ENCODE results near the gene PRPF40A. TPM values are rescaled to one million over a fixed set of nuclear protein-coding genes. Genes with fewer than 3 reads are reported as not detected.

PRPF40A gene
- total RNA-seq, 1 donor from 2014 or later: 136 TPM

GRCh38 chr2:152696476-152696875, 20.8 kb downstream of the PRPF40A start:
- no peak for DNase-seq (ENCODE audit: low read depth, low spot score)
- Mint-ChIP-seq H3K4me1 (peaks cover 4% of the 10 kb centered on the region), H3K27ac (ENCODE audit: unreplicated experiment) (no peak overlapping the region), H3K27me3 (ENCODE audit: low read depth) (no peaks in the 10 kb centered on the region), H3K9me3 (peaks cover 5% of the 10 kb centered on the region), H3K36me3 (ENCODE audit: low read depth) (peaks cover 7% of the 10 kb centered on the region), H3K4me3 (no peak overlapping the region)
- no peak for TF ChIP-seq CTCF (conservative IDR thresholded peaks at IDR 0.05)

GRCh38 chr2:152695763-152696162, 21.5 kb downstream of the PRPF40A start:
- Mint-ChIP-seq H3K27ac (ENCODE audit: unreplicated experiment) (no peak overlapping the region), H3K4me3 (no peak overlapping the region), H3K27me3 (ENCODE audit: low read depth) (no peaks in the 10 kb centered on the region), H3K4me1 (no peaks in the 10 kb centered on the region), H3K9me3 (no peaks in the 10 kb centered on the region), H3K36me3 (ENCODE audit: low read depth) (peaks cover 2% of the 10 kb centered on the region)
- TF ChIP-seq CTCF (conservative IDR thresholded peaks at IDR 0.05): no peak
- no peak for DNase-seq (ENCODE audit: low read depth, low spot score)

DNA sequence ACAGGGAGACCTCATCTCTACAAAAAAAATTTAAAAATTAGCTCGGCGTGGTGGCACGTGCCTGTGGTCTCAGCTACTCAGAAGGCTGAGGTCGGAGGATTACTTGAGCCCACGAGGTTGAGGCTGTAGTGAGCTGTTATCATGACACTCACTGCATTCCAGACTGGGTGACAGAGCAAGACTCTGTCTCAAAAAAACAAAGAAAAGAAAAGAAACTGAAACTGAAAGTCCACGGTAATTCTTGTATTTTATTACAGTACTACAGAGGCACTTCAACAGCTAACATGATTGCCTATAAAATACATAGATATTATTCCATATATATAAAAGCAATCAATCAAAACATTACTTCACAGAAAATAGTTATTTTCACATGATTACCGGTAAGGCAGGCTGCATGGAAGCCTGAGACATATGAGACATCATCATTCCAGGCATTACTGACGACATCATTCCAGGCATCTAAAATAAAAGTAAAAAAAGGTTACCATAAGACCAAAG, 23.1 kb downstream of the PRPF40A start:
- no peak for DNase-seq (ENCODE audit: low read depth, low spot score)
- TF ChIP-seq CTCF (conservative IDR thresholded peaks at IDR 0.05): no peak
- Mint-ChIP-seq H3K27ac (ENCODE audit: unreplicated experiment) (no peak overlapping the region), H3K4me3 (no peak overlapping the region), H3K4me1 (no peaks in the 10 kb centered on the region), H3K9me3 (no peaks in the 10 kb centered on the region), H3K27me3 (ENCODE audit: low read depth) (no peaks in the 10 kb centered on the region), H3K36me3 (ENCODE audit: low read depth) (peaks cover 2% of the 10 kb centered on the region)

GRCh38 chr2:152693033-152693432, 24.2 kb downstream of the PRPF40A start:
- H3K4me3 Mint-ChIP-seq: no peak overlapping the region

DNA sequence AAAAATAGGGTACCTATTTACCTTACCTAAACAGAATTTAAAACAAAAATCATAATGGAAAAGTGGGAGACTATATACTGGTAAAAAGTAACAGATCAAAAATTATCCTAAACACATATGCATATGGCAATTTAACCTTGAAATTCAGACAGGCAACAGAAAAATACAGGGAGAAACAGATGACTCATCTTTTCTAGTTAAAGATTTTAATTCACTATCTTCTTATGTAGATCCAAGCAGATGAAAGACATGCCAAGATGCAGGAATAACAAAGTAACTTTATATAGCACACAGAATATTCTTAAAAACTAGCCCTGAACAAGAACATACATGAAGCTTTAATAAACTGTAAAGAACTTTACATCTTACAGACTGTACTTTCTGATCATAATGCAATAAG, 30.9 kb downstream of the PRPF40A start:
- peaks cover 10% of the 10 kb centered on the region for H3K4me1 Mint-ChIP-seq
- no peaks in the 10 kb centered on the region for H3K27me3 Mint-ChIP-seq (ENCODE audit: low read depth)
- DNase-seq (ENCODE audit: low read depth, low spot score): no peak
- TF ChIP-seq CTCF (conservative IDR thresholded peaks at IDR 0.05): no peak
- H3K9me3 Mint-ChIP-seq: peaks cover 2% of the 10 kb centered on the region
- H3K4me3 Mint-ChIP-seq: no peak overlapping the region
- H3K36me3 Mint-ChIP-seq (ENCODE audit: low read depth): peaks cover 39% of the 10 kb centered on the region
- H3K27ac Mint-ChIP-seq (ENCODE audit: unreplicated experiment): no peak overlapping the region

More at GRCh38 chr2:152693033-152693432, 24.2 kb downstream of the PRPF40A start:
- H3K36me3 Mint-ChIP-seq (ENCODE audit: low read depth): peaks cover 4% of the 10 kb centered on the region
- H3K9me3 Mint-ChIP-seq: no peaks in the 10 kb centered on the region
- DNase-seq (ENCODE audit: low read depth, low spot score): no peak
- TF ChIP-seq CTCF (conservative IDR thresholded peaks at IDR 0.05): no peak
- H3K4me1 Mint-ChIP-seq: no peaks in the 10 kb centered on the region
- no peak overlapping the region for H3K27ac Mint-ChIP-seq (ENCODE audit: unreplicated experiment)
- H3K27me3 Mint-ChIP-seq (ENCODE audit: low read depth): no peaks in the 10 kb centered on the region
